ENCODE measurements around the gene SCLY.
"Not testable (repeated sequence)": the region's sequence is repeated elsewhere in the genome, so short reads cannot be mapped to it uniquely, and the experiment has no call there.

The SCLY gene

GRCh38 chr2:238060542-238061314, at the start of gene SCLY:
SCLY (plus strand) TSS chr2:238061001; CDS start chr2:238061055, 54 bp downstream.
- peak; percentile 100 for DNase-seq (ENCODE audit: low spot score)

GRCh38 chr2:238013806-238014205, 47.0 kb upstream of the SCLY start:
- no peak for DNase-seq (ENCODE audit: low spot score)

- DNase-seq (ENCODE audit: low spot score), result no peak
These were observed 45.1 kb upstream of the SCLY start for GRCh38 chr2:238015705-238016104.

- no peak for DNase-seq (ENCODE audit: low spot score)
These were observed 44.3 kb upstream of the SCLY start for GRCh38 chr2:238016526-238016925.

GRCh38 chr2:238019962-238020361, 40.8 kb upstream of the SCLY start:
- DNase-seq (ENCODE audit: low spot score), result no peak

- no peak for DNase-seq (ENCODE audit: low spot score)
These were observed 40.0 kb upstream of the SCLY start for GRCh38 chr2:238020816-238021215.

- DNase-seq (ENCODE audit: low spot score), result no peak
These were observed 39.5 kb upstream of the SCLY start for GRCh38 chr2:238021327-238021726.

GRCh38 chr2:238022594-238023157, 38.1 kb upstream of the SCLY start:
- DNase-seq (ENCODE audit: low spot score), result no peak

- no peak for DNase-seq (ENCODE audit: low spot score)
These were observed 37.2 kb upstream of the SCLY start for GRCh38 chr2:238023608-238024007.

GRCh38 chr2:238024986-238025385, 35.8 kb upstream of the SCLY start:
- DNase-seq (ENCODE audit: low spot score), result no peak

- DNase-seq (ENCODE audit: low spot score), result no peak
These were observed 35.0 kb upstream of the SCLY start for GRCh38 chr2:238025741-238026360.

GRCh38 chr2:238027058-238027457, 33.7 kb upstream of the SCLY start:
- DNase-seq (ENCODE audit: low spot score), result no peak

GRCh38 chr2:238027591-238028415, 33.0 kb upstream of the SCLY start:
- no peak for DNase-seq (ENCODE audit: low spot score)

- DNase-seq (ENCODE audit: low spot score), result no peak
These were observed 30.9 kb upstream of the SCLY start for GRCh38 chr2:238029853-238030252.

GRCh38 chr2:238030422-238031155, 30.2 kb upstream of the SCLY start:
- DNase-seq (ENCODE audit: low spot score), result no peak

GRCh38 chr2:238031751-238032150, 29.1 kb upstream of the SCLY start:
- no peak for DNase-seq (ENCODE audit: low spot score)

- DNase-seq (ENCODE audit: low spot score), result no peak
These were observed 28.0 kb upstream of the SCLY start for GRCh38 chr2:238032755-238033337.

GRCh38 chr2:238033991-238034390, 26.8 kb upstream of the SCLY start:
- not testable (repeated sequence) for DNase-seq (ENCODE audit: low spot score)

GRCh38 chr2:238038203-238038602, 22.6 kb upstream of the SCLY start:
- DNase-seq (ENCODE audit: low spot score), result no peak

GRCh38 chr2:238039151-238039550, 21.6 kb upstream of the SCLY start:
- DNase-seq (ENCODE audit: low spot score), result no peak

GRCh38 chr2:238039985-238040384, 20.8 kb upstream of the SCLY start:
- DNase-seq (ENCODE audit: low spot score), result no peak

All from left forelimb (tissue), 1 donor.